Testis (tissue), 5 donors: ENCODE measurements around the gene NUDC. TPM values are rescaled to one million over a fixed set of nuclear protein-coding genes. Genes with fewer than 3 reads are reported as not detected.
A peak's percentile ranks its signal among the peaks of the same experiment; 100 is the strongest.
"Not testable (repeated sequence)": the region's sequence is repeated elsewhere in the genome, so short reads cannot be mapped to it uniquely, and the experiment has no call there.

ENCODE experiments used
- DNase-seq: peaks from one replicate; pipeline ENCODE4 v3.0.0-alpha.2; 2019
- H3K27ac ChIP-seq, 2 donors: fragments of 200-600 bp; sonication (generic); one replicate each; pipeline ENCODE4 v1.5.1; 2019
- H3K27me3 ChIP-seq: fragments of 200-600 bp; sonication (generic); one replicate; pipeline ENCODE4 v1.5.1; 2019
- H3K36me3 ChIP-seq: fragments of 200-600 bp; sonication (generic); one replicate; pipeline ENCODE4 v1.5.1; 2017; ENCODE audit warnings: low read depth; ENCODE audit errors: missing control alignments
- H3K4me1 ChIP-seq: fragments of 200-600 bp; sonication (generic); one replicate; pipeline ENCODE4 v1.5.1; 2019
- H3K4me3 ChIP-seq, 2 donors: fragments of 200-600 bp; sonication (generic); one replicate each; pipeline ENCODE4 v1.5.1; 2017 to 2019
- H3K9me3 ChIP-seq: fragments of 200-600 bp; sonication (generic); one replicate; pipeline ENCODE4 v1.5.1; 2017
- POLR2A ChIP-seq: fragments of 450-650 bp; IDR thresholded peaks from one replicate; pipeline ENCODE4 v1.6.1; 2017; ENCODE audit warnings: antibody characterized with exemption, mild to moderate bottlenecking, moderate library complexity
- WGBS, 2 donors: methylation state at CpG; one replicate each; pipeline ENCODE4 v1.1.5; 2018; 5-methylcytosine and 5-hydroxymethylcytosine counted together
- intact Hi-C: fragments of 100-400 bp; cut with DNase I; formaldehyde crosslinking; loops from one replicate; pipeline ENCODE4 v1.15.1; 2023; ENCODE audit warnings: low total_unique reads
- long read RNA-seq, 2 donors: transcript quantifications; one replicate each; lab custom pipeline, GENCODE V29; 2026
- polyA plus RNA-seq: library from polyadenylated mRNA; stranded (reverse); fragments of 350-450 nt; fragmentation: Illumina TruSeq; extraction: RNeasy Lipid Tissue Mini Kit (QIAGEN cat#74804); gene quantifications from one replicate; pipeline ENCODE4 v1.2.3, GENCODE V29; 2014; ENCODE audit warnings: low read depth, low replicate concordance; ENCODE audit not compliant: insufficient read depth
- total RNA-seq, 2 donors: library from RNA; depleted of rRNA; stranded (reverse); fragments of >200 nt; gene quantifications; one replicate each; pipeline ENCODE4 v1.2.3, GENCODE V29; 2016
- TF ChIP-seq, protein P1 (sequence below), 3 experiments: fragments of 450-650 bp in 2 of 3; fragments of 200-600 bp in 1 of 3; sonication (generic) in 1 of 3; IDR thresholded peaks; one replicate each; pipeline ENCODE4 v1.5.1; 2016 to 2019; ENCODE audit warnings: antibody characterized with exemption in 3 of 3, mild to moderate bottlenecking in 2 of 3, moderate library complexity in 1 of 3

NUDC gene
- total RNA-seq, result 10 to 100 TPM; 78.9 to 95.0 TPM
- 153 TPM for polyA plus RNA-seq
- long read RNA-seq, donor 1, transcript NUDC-201 (9 exons, 1,800 nt), result major isoform, 78 of 128 reads
- long read RNA-seq, donor 1, partial matches to known transcripts, result 47 of 128 reads
- long read RNA-seq, donor 1, other reads (novel, unspliced or antisense), result 0 of 128 reads
- long read RNA-seq, donor 2, transcript NUDC-201 (9 exons, 1,800 nt), result major isoform, 44 of 63 reads
- long read RNA-seq, donor 2, partial matches to known transcripts, result 18 of 63 reads
- long read RNA-seq, donor 2, other reads (novel, unspliced or antisense), result 0 of 63 reads

DNA sequence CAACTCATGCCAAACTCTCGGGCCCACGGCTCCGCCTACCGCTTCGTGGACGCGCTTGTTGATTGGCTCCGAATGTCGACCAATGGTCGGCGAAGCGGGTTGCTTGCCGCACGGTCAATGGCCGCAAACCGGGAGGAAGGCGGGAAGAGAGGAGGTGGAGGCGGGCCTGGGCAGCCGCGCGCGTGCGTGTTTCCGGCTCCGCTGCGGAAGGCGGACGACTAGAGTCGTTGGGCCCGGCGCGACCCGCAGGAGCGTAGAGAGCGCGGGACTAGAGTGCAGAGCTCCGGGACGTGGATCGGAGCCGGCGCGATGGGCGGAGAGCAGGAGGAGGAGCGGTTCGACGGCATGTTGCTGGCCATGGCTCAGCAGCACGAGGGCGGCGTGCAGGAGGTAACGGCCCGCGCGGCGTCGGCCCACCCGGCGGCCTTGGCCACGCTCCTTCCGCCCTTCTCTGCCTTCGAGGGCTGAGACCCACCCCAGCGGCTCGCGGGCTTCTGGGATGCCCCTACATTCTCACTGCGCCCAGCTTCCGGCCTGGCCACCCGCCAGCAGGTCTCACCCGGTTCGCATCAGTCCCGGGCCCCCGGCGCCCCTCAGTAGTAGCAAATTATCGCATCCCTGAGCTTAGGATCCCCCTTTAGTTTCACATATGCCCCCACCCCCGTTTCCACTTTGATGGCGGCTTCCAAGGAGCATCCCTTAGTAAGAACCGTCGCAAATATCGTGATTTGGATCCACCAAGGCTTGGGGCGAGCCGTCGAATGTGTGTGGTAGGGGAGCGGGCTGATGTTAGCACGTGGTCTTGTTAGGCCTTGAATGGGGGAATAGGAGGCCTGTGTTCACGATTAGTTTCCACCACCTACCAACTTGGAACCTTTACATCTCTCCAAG lies at the start of gene NUDC:
NUDC (plus strand) TSS at position 204 of the 891 bp plus-strand sequence; CDS start at position 310, 106 bp downstream.
- intact Hi-C loops, result no loop called here

DNA sequence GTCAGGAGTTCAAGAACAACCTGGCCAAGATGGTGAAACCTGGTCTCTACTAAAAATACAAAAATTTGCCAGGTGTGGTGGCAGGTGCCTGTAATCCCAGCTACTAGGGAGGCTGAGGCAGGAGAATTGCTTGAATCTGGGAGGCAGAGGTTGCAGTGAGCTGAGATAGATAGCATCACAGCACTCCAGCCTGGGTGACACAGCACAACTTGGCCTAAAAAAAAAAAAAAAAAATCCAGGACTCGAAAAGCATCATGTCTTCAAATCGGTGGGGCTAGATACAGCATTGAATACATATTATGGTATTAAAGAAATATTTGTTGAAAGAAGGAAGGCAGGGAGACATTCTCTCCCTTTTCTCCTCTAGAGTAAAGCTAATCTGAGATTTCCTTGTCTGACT lies 48.4 kb upstream of the NUDC start:
- intact Hi-C loops, H3K27ac ChIP-seq, H3K9me3 ChIP-seq, H3K4me1 ChIP-seq, H3K4me3 ChIP-seq, H3K36me3 ChIP-seq, DNase-seq, H3K27me3 ChIP-seq: not testable (repeated sequence)
- 65 to 87% methylated on average over 2 of the region's 2 CpGs for WGBS, 2 donors

More for the DNA sequence above, at the start of gene NUDC:
- Histone ChIP-seq H3K27me3 (no peaks in the 10 kb centered on the region), H3K36me3 (no peaks in the 10 kb centered on the region), H3K4me1 (peaks cover 17% of the 10 kb centered on the region), H3K4me3 (peak within 1 kb of the TSS; percentile 94 to 98), H3K27ac (peak within 1 kb of the TSS; percentile 84 to 96), H3K9me3 (no peaks in the 10 kb centered on the region)
- TF ChIP-seq, protein P1, sequence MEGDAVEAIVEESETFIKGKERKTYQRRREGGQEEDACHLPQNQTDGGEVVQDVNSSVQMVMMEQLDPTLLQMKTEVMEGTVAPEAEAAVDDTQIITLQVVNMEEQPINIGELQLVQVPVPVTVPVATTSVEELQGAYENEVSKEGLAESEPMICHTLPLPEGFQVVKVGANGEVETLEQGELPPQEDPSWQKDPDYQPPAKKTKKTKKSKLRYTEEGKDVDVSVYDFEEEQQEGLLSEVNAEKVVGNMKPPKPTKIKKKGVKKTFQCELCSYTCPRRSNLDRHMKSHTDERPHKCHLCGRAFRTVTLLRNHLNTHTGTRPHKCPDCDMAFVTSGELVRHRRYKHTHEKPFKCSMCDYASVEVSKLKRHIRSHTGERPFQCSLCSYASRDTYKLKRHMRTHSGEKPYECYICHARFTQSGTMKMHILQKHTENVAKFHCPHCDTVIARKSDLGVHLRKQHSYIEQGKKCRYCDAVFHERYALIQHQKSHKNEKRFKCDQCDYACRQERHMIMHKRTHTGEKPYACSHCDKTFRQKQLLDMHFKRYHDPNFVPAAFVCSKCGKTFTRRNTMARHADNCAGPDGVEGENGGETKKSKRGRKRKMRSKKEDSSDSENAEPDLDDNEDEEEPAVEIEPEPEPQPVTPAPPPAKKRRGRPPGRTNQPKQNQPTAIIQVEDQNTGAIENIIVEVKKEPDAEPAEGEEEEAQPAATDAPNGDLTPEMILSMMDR (IDR thresholded peaks at IDR 0.05), result no peak
- TF ChIP-seq POLR2A, result peak; percentile 79
- DNase-seq, result peak; percentile 99
- 0 to 1% methylated on average over 37 to 83 of the region's 83 CpGs for WGBS, 2 donors

DNA sequence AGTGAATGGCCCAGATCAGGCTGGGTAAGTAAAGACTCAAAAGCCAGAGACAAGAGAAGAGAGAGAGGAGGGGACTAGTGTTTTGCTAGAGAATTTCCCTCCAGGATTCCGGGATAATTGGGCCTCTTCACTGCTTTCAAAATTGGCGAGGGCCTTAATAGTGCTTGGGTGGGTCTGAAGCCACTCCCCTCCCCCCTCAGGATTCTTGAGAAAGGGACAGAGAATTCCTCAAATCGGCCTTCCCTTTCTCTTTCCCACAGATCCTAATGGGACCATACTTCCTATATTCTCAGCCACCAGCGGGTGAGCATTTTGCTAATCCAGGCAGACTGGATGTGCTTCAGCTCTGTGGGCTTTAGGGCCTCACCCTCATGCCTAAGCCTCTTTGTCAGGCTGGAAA lies 46.6 kb upstream of the NUDC start:
- Histone ChIP-seq H3K9me3 (no peaks in the 10 kb centered on the region), H3K4me1 (no peaks in the 10 kb centered on the region), H3K4me3 (no peak overlapping the region), H3K27me3 (no peaks in the 10 kb centered on the region), H3K27ac (no peak overlapping the region), H3K36me3 (no peaks in the 10 kb centered on the region)
- WGBS, 2 donors, result 69 to 83% methylated on average over 4 of the region's 4 CpGs
- DNase-seq, result no peak
- TF ChIP-seq, protein P1 (IDR thresholded peaks at IDR 0.05), result no peak
- intact Hi-C loops, result no loop called here

DNA sequence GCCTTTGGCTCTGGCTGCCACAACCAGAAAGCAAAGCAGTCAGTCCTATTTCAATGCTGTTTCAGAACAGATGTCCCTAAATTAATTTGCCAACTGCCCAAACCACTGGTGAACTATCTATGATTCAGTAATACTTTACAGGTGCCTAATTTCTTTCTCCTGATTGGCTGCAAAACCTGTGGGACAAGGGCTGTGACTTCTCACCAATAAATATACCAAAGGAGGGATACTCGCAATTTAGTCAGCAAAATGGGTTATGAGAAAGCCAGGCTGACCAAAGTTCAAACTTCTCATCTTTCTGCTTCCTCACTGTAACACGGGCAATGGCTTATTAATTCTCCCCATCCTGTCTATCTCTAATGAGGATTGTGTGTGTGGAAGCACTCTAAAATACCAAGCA lies 44.2 kb upstream of the NUDC start:
- Histone ChIP-seq H3K36me3 (no peaks in the 10 kb centered on the region), H3K4me3 (no peak overlapping the region), H3K27me3 (no peaks in the 10 kb centered on the region), H3K4me1 (no peaks in the 10 kb centered on the region), H3K9me3 (no peaks in the 10 kb centered on the region), H3K27ac (no peak overlapping the region)
- no peak for TF ChIP-seq POLR2A
- WGBS, 2 donors, result 80 to 83% methylated on average over 2 of the region's 2 CpGs
- intact Hi-C loops, result no loop called here
- no peak for DNase-seq

DNA sequence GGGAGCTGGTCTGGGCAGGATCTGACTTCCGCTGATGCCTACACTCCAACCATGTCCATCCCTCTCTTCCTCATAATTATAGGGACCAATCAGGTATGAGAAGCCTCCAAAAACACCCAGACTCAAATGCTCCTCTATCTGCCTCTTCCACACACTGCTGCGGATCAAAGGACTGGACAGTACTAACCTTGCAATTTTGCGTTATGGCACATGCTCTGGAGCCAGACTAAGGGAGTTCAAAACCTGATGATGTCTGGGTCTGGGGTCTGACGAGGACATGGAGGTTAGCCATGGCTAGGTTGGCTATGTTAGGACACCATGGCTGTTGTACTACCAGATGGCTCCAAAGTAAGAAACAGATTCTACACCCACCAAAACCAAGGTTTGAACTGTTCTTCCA lies 41.8 kb upstream of the NUDC start:
- H3K9me3 ChIP-seq, result no peaks in the 10 kb centered on the region
- no peaks in the 10 kb centered on the region for H3K4me1 ChIP-seq
- intact Hi-C loops, result no loop called here
- no peaks in the 10 kb centered on the region for H3K27me3 ChIP-seq
- no peak overlapping the region for H3K27ac ChIP-seq
- H3K36me3 ChIP-seq, result no peaks in the 10 kb centered on the region
- no peak for DNase-seq
- H3K4me3 ChIP-seq, result no peak overlapping the region
- TF ChIP-seq POLR2A, result no peak
- TF ChIP-seq, protein P1 (IDR thresholded peaks at IDR 0.05), result no peak
- WGBS, 2 donors, result 78 to 96% methylated on average over 4 of the region's 4 CpGs

DNA sequence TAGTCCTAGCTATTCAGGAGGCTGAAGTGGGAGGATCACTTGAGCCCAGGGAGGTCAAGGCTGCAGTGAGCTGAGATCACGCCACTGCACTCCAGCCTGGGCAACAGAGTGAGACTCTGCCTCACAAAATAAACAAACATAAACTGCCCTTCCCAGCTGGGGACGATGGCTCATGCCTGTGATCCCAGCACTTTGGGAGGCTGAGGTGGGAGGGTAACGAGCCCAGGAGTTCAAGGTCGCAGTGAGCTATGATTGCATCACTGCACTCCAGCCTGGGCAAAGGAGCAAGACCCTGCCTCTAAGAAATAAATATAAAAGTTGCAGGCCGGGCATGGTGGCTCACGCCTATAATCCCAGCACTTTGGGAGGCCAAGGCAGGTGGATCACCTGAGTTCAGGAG lies 39.9 kb upstream of the NUDC start:
- 59 to 86% methylated on average over 6 of the region's 6 CpGs for WGBS, 2 donors
- H3K36me3 ChIP-seq, DNase-seq, H3K27ac ChIP-seq, H3K4me1 ChIP-seq, H3K9me3 ChIP-seq, H3K4me3 ChIP-seq, H3K27me3 ChIP-seq, intact Hi-C loops: not testable (repeated sequence)
